Right renal cortex interstitium (tissue), 3 donors: ENCODE data around the gene ITM2B. TPM values are rescaled to one million over a fixed set of nuclear protein-coding genes. Genes with fewer than 3 reads are reported as not detected.
"Not testable (repeated sequence)": the region's sequence is repeated elsewhere in the genome, so short reads cannot be mapped to it uniquely, and the experiment has no call there.

Source experiments
- DNase-seq, 3 donors: peaks; one replicate each; pipeline ENCODE4 v3.0.0-alpha.2; 2013; ENCODE audit warnings: low read depth in 3 of 3, low spot score in 2 of 3
- polyA plus RNA-seq, 3 donors: library from polyadenylated mRNA; unstranded; fragments of 120-200 nt; gene quantifications; one replicate each; pipeline ENCODE4 v1.2.1, GENCODE V29; 2013; ENCODE audit not compliant: insufficient read length in 3 of 3

The ITM2B gene
- polyA plus RNA-seq: 1,000 to 10,000 TPM; 1,693 to 1,780 (median 1,762) TPM

DNA sequence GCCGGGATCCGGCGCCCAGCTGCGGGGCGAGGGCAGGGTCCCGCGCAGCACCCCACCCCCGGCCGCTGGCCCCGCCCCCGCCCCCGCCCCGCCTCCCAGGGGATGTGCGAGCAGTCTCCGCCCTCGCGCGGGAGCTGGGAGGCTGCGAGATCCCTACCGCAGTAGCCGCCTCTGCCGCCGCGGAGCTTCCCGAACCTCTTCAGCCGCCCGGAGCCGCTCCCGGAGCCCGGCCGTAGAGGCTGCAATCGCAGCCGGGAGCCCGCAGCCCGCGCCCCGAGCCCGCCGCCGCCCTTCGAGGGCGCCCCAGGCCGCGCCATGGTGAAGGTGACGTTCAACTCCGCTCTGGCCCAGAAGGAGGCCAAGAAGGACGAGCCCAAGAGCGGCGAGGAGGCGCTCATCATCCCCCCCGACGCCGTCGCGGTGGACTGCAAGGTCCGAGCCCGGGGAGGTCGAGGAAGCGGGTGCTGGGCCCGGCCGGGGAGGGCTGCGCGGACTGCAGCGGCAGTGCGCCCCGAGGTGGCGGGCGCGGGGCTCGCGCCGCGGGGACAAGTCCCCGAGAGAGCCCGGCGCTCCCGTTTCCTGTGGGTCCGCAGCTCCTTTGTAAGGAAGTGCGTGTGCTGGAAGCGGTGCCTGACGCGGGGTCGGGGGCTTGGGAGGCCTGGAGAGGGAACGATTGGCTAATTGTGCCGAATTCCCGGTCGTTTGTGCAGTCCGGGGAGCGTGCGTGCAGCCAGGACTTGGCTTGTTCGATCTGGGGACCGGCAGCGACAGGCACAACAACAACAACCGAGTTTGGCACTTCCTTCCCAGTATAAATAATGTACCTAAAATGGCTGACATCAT is at the start of gene ITM2B:
Gene ITM2B (plus strand): TSS at position 161 of the 843 bp plus-strand sequence. CDS start 155 bp downstream, at position 316.
- DNase-seq: peak in 1 of 3 donors; percentile 58

DNA sequence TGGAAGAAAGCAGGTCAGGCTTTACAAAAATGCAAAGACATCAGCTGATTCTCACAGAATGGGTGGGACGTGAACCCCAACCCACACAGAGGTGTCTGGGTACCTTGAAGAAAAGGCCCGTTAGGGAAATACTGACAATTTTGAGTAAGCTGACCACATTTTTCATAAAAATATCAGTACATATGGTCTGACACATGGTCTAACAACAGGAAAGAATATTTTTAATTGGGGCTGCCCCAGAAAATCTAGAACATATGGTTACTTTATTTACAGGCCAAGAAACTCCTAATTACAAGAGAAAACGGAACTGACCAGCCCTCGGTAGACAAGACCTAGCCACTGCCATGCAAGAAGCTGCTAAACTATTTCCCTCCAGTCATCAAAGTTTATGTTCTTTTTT is 48.7 kb upstream of the ITM2B start:
- no peak for DNase-seq

DNA sequence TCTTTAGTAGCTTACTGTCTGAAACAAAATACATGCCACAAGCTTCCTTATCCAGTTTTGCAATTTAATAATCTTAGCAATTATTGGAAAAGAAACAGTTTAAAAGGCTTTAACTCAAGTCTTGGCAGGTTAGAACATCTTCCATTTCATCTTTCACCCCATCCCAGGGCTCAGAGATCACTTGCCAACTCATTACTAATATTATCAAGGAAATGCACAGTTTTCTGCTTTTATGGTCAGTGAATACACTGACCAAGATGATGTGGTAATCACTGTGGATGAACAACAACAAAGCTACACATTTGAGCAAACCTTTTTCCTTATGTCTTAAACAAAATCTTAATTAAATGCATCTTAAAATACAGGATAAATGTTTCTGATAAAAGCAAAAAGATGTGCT is 48.0 kb upstream of the ITM2B start:
- DNase-seq: no peak

DNA sequence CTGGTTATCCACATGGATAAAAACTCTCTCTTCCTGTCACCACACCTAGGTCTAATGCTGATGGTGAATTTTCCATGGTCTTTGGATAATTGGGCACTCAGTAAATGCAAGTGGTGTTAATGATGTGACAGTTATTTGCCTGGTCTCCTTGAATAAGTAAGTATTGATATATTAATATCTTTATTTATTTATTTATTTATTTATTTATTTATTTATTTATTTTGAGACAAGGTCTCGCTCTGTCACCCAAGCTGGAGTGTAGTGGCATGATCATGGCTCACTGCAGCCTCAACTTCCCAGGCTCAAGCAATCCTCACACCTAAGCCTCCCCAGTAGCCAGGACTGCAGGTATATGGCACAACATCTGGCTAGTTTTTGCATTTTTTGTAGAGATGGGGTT is 46.3 kb upstream of the ITM2B start:
- DNase-seq: no peak

DNA sequence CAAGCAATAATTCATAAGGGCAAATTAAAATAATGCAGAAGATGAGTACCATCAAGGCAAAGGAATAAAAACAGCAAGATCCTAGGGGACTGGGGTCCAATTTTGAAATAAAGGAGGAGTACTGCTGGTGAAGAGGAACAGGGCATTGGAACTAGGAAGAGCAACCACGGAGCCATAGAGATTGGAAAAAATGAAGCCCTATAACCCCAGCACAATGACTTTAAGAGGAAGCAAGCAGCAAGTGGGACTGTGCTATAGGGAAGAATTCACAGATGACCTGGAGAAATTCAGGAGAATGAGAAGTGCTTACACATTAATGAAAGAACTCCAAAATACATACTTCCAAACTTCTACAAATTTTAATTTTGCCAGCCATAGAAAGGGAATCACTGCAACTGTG is 44.9 kb upstream of the ITM2B start:
- no peak for DNase-seq

DNA sequence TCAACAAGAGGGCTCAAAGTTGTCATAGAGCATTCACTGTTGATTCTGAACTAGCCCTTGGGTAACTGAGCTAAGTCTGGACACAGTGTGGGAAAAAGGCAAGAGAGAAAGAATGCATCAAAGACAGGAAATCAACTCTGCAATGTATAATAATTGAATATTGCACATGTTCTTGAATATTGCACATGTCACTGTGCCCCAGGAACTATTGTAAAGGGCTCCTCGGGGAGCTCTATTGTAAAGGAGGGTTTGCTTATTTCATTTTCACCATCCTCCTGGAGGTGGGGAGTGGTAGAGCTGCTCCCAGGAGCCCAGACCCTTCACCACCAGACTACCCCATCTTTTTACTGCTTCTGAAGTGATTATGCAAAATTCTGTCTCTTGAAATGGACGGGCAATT is 44.4 kb upstream of the ITM2B start:
- DNase-seq: no peak

DNA sequence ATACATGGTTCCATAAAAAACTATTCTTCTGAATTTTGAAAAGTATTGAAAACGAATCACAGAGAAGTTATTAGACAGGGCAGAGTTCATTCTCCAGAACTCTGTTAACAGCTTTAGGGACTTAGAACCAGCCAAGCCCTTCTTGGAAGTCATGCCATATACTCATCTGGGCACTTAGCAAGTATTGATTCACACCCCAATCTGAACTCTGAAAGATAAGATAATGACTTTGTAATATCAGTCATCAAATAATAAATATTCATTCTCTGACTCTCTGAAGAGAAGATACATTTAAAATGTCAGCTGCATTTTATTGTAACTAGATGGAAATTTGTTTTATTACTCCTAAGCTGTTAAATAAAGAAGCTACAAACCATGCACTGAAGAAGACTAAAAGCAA is 43.8 kb upstream of the ITM2B start:
- no peak for DNase-seq

DNA sequence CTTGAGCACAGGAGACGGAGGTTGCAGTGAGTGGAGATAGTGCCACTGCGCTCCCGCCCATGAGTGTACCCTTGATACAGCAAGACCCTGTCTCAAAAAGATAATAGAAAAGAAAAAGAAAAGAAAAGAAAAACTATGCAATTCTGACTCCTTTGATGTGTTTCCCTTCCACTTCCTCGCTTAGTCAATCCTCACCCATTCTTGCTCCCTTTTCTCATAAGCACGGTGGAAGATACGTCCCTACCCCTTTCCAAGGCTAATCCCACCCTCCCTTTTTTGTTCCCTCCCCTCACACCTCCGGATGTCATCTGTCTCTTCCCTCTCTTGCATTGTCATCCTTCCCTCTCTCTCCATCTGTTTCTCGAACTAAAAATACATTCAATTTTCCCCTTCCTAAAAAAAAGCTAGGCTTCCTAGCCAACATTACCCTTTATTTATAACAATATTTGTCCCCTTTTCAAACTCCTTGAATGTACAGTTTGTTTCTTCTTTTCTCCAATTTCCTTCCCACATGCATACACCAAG is 40.5 kb upstream of the ITM2B start:
- DNase-seq: no peak

DNA sequence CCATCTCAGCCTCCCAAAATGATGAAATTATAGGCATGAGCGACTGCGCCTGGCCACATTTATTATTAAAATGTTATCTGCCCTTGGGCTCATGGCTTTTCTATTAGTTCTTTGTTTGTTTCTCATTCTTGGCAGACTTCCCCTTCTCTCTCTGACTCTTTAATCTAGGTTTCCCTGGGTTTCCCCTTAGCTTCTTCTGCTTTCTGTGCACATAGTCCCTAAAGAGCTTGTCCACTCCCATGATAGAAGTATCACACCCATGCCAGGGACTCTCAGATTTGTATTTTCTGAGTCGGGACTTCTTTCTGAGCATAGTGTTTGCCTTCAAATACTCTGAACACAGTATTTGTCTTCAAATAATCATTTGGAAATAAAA is 38.6 kb upstream of the ITM2B start:
- DNase-seq: no peak

DNA sequence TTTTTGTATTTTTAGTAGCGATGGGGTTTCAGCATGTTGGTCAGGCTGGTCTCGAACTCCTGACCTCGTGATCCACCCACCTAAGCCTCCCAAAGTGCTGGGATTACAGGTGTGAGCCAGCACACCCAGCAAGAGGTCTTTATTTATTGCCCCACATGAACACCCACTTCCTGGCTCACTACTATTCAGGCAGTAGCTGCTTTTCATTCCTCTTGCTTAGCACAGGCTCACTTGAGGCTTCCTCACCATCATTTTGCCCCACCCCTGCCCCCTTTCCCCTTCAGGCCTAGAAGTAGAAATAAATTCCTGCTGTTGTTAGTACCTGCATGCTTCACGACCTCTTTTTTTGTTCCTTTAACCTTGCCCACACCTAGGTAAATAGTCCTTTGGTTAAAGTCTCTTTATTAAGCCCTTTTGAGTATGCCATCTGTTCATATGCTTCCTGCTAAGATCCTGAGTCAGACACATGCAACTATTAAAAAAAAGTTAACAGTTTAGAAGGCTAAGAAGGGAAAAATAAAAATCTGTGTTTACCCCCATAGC is 33.5 kb upstream of the ITM2B start:
- DNase-seq: no peak

DNA sequence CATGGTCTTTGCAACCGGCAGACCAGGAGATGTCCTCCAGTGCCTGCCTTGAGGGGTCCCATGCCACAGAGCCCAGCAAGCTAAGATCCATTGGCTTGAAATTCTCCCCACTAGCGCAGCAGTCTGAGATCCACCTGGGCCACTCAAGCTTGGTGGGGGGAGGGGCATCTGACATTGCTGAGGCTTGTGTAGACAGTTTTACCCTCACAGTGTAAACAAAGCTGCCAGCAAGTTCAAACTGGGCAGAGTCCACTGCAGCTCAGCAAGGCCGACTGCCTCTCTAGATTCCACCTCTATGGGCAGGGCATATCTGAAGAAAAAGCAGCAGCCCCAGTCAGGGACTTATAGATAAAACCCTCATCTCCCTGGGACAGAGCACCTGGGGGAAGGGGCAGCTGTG is 32.0 kb upstream of the ITM2B start:
- no peak for DNase-seq

DNA sequence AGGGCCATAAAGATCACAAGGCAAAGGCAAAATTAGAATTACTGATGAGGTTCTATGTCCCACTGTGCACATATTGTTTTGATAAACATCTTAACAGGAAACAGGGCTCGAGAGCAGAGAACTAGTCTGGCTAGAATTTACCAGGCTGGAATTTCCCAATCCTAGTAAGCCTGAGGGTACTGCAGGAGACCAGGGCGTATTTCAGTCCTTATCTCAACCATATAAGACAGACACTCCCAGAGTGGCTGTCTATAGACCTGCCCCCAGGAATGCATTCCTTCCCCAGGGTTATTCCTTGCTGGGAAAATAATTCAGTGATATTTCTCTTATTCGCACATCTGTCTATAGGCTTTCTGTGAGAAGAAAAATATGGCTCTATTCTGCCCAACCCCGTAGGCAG is 25.8 kb upstream of the ITM2B start:
- DNase-seq: not testable (repeated sequence)

DNA sequence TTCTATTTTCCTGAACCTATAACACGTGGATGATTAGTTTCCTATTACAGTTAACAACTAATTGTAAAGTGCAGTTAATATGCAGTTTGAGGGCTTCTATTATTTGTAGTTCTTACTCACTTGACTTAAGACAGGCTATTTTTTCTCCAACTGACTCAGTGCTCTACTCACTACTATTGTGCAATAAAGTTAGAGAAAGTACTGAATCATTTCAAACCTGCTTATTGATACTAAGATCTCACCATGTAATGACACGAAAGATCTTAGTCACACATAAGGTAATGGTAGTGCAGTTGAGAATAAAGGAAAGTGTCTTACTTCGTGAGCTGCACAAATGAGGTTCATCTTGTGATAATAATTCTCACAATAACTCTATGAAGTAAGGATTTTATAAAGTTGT is 22.8 kb upstream of the ITM2B start:
- DNase-seq: no peak

DNA sequence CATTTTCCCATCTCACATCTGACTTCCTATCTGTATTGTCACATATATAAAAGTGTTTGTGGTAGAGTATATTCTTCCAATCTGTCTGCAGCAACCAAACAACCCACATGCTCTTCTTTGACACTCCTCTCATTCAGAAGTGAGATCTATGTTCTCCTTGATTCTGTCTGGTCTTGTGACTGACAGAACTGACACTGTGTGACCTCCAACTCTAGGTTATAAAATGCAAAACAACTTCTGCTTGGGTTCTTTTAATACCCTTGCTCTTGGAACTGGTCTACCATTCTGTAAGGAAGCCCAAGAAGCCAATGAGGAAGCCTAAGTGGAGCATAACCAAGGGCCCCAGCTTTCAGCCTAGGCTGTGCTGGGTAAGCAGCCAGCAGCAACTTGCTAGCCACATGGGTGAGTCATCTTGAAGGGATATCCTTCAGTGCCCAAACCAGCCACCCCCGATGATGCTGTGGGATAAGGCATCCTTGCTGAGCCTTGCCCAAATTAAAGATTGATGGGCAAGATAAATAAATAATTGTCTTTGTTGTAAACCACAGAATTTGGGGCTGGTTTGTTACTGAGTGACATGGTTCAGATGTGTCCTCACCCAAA is 18.4 kb upstream of the ITM2B start:
- no peak for DNase-seq

DNA sequence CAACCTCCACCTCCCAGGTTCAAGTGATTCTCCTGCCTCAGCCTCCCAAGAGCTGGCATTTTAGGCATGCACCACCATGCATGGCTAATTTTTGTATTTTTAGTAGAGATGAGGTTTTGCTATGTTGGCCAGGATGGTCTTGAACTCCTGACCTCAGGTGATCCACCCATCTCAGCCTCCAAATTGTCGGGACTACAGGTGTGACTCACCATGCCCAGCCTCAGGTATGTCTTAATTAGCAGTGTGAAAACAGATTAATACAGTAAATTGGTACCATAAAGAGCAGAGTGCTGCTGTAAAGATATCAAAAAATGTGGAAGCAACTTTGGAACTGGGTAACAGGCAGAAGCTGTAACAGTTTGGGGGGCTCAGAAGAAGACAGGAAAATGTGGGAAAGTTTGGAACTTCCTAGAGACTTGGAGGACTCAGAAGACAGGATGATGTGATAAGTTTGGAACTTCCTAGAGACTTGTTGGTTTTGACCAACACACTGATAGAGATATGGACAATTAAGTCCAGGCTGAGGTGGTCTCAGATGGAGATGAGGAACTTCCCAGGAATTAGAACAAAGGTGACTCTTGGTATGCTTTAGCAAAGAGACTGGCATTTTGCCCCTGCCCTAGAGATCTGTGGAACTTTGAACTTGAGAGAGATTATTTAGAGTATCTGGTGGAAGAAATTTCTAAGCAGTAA is 17.3 kb upstream of the ITM2B start:
- DNase-seq: not testable (repeated sequence)

DNA sequence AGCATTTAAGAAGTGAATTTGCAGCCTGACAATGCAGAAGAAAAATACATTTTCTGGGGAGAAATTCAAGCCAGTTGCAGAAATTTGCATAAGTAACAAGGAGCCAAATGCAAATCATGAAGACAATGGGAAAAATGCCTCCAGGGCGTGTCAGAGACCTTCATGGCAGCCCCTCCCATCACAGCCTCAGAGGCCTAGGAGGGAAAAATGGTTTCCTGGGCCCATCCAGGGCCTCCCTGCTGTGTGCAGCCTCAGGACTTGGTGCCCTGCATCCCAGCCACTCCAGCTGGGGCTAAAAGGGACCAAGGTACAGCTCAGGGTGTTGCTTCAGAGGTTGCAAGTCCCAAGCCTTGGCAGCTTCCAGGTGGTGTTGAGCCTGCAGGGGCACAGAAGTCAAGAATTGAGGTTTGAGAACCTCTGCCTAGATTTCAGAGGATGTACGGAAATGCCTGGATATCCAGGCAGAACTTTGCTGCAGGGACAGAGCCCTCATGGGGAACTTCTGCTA is 16.7 kb upstream of the ITM2B start:
- no peak for DNase-seq

DNA sequence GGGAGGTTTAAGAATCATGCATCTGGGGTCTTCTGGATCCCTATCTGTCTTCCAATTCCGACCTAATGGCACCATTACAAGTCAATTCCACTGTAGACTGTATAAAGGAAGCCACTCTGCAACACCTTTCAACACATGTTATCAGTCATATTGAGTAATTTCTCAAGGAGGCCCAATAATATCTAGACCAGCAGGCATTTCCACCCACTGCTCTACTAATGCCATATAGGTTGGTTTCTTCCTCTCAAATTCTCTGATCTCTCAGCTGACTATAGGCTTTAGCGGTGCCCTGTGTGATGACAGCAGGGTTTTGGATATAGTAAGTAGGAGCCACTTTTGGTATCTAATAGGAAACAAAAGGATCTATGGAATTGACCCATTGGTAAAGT is 12.4 kb upstream of the ITM2B start:
- no peak for DNase-seq

DNA sequence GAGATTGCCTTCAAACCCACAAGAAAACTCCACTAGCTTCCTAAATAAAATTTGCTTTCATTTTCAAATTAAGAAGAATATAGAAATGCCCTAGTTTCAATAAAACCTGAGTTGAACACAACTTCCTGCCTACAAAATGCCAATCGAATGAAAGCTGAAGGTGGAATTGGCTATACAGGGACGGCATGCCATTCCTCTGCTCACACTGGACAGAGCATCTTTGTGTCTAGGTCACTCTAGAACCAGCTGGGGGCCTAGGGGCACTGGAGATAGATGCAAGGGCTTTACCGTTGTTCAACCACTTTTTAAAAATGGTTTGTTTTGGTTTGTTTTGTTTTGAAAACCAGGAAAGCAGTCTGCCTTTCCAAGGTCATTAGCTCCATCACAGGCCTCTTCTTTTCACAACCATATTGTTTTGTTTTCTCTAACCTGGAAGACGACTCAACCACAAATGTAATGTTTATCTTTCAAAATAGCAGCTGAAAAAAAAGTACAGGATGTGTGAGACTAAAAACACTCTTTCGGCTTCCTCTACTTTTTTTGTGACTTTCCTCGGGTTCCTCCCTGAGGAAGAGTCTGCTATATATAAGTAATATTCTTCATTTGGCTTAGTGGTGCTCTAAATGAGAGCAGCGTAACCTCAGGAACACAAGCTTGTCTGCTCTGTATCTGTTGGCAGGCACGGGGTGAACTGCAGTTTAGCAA is 11.9 kb upstream of the ITM2B start:
- no peak for DNase-seq

DNA sequence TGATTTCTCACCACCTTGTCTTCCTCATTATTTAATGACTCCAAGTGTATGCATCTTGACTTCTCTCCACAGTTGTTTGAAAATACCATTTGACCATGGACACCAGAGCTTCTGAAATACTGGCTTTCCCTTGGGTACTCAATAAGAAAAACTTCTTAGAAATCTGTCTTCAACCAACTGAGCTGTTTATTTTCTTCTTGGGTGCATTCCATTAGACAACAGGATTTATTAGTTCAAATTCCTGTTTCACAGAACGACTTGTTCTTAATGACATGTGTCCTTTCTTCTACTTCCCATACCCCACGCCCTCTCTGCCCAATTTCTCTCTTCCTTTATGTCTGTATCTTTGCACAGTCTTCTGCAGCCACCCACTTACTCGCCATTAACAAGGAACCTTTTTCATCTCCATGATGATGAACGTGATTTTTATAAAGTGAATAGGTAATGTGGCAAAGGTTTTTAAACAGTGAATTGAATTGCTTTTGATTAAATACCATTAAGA is 11.3 kb upstream of the ITM2B start:
- no peak for DNase-seq
